GM12872 (cell line): ENCODE data around the gene L3MBTL4.

Experiments
- CTCF ChIP-seq: IDR thresholded peaks from 3 replicates; pipeline ENCODE4 v1.5.1; 2011; ENCODE audit warnings: low read depth, mild to moderate bottlenecking, low read length, moderate library complexity; ENCODE audit not compliant: insufficient read depth

L3MBTL4 gene

GRCh38 chr18:6367208-6367607 is 47.5 kb downstream of the L3MBTL4 start:
- TF ChIP-seq CTCF = no peak

- TF ChIP-seq CTCF = no peak
Measured at GRCh38 chr18:6366776-6367175, 47.9 kb downstream of the L3MBTL4 start.

- TF ChIP-seq CTCF = no peak
Measured at GRCh38 chr18:6365385-6365784, 49.3 kb downstream of the L3MBTL4 start.

GRCh38 chr18:6363216-6363615 is 51.5 kb downstream of the L3MBTL4 start:
- no peak for TF ChIP-seq CTCF

- no peak for TF ChIP-seq CTCF
Measured at GRCh38 chr18:6362559-6363129, 52.1 kb downstream of the L3MBTL4 start.

GRCh38 chr18:6357668-6358067 is 57.0 kb downstream of the L3MBTL4 start:
- TF ChIP-seq CTCF = no peak

GRCh38 chr18:6355789-6356589 is 58.7 kb downstream of the L3MBTL4 start:
- no peak for TF ChIP-seq CTCF
